ENCODE results near the gene FHOD1. TPM values are rescaled to one million over a fixed set of nuclear protein-coding genes. Genes with fewer than 3 reads are reported as not detected.
A peak's percentile ranks its signal among the peaks of the same experiment; 100 is the strongest.

FHOD1 gene
- total and polyA plus RNA-seq, 10 of the 15 experiments (the other 5 are each of a cell fraction or from before 2014, with no cell fraction given): 8.9 to 65.7 (median 18.1) TPM

- TF ChIP-seq IRF5 (IDR thresholded peaks at IDR 0.05; ENCODE audit: borderline replicate concordance): no peak
- TF ChIP-seq HDAC2 (IDR thresholded peaks at IDR 0.05): no peak
- no peak for TF ChIP-seq EED (IDR thresholded peaks at IDR 0.05; ENCODE audit: low read depth)
- TF ChIP-seq SRF (IDR thresholded peaks at IDR 0.05; ENCODE audit: low read depth in 2 of 2, low read length in 2 of 2): 0 out of 4 replicates have a peak, but pooled peaks have one; percentile 21 to 30
- no peak for TF ChIP-seq CHD4 (IDR thresholded peaks at IDR 0.05)
- TF ChIP-seq RCOR1 (conservative IDR thresholded peaks at IDR 0.05; ENCODE audit: low read depth, low read length): no peak
- no peak for TF ChIP-seq PRDM15 (CRISPR knock-in tag; IDR thresholded peaks at IDR 0.05)
- TF ChIP-seq LARP7 (IDR thresholded peaks at IDR 0.05): peak; percentile 87
- TF ChIP-seq HDGF (IDR thresholded peaks at IDR 0.05): no peak; the same call in 1 of the 2 replicates
- peak; percentile 16 for TF ChIP-seq MYC (IDR thresholded peaks at IDR 0.05; ENCODE audit: insufficient read depth, insufficient read length, insufficient replicate concordance, low read length, severe bottlenecking)
- TF ChIP-seq ATF7 (IDR thresholded peaks at IDR 0.05; ENCODE audit: low read depth): no peak; the same call in 1 of the 2 replicates
- peak; percentile 73; the same call in 1 of the 2 replicates for TF ChIP-seq MLLT1 (IDR thresholded peaks at IDR 0.05)
- peak; percentile 89 for TF ChIP-seq GABPA (IDR thresholded peaks at IDR 0.05; ENCODE audit: low read depth)
- TF ChIP-seq SREBF2 (IDR thresholded peaks at IDR 0.05; ENCODE audit: low read length): 0 out of 2 replicates have a peak, but pooled peaks have one; percentile 58
- TF ChIP-seq EGR1 (IDR thresholded peaks at IDR 0.05; ENCODE audit: borderline replicate concordance in 1 of 2, low read depth in 2 of 2, low read length in 2 of 2): peak in 1 of 2 experiments; percentile 72; a peak in 1 of 3 replicates
- TF ChIP-seq JUNB (IDR thresholded peaks at IDR 0.05): peak; percentile 100
- TF ChIP-seq MTA2 (IDR thresholded peaks at IDR 0.05; ENCODE audit: low read depth): no peak
- no peak for TF ChIP-seq ZNF384 (IDR thresholded peaks at IDR 0.05; ENCODE audit: borderline replicate concordance, low read depth, low read length)
- peak; percentile 62 for TF ChIP-seq SP1 (IDR thresholded peaks at IDR 0.05; ENCODE audit: low read depth, low read length)
- no peak for TF ChIP-seq IKZF2 (IDR thresholded peaks at IDR 0.05)
- TF ChIP-seq MAX (IDR thresholded peaks at IDR 0.05; ENCODE audit: low read depth, low read length): no peak
- no peak for TF ChIP-seq ATF2 (IDR thresholded peaks at IDR 0.05; ENCODE audit: low read length)
- no peak for TF ChIP-seq NFXL1 (IDR thresholded peaks at IDR 0.05; ENCODE audit: borderline replicate concordance)
- TF ChIP-seq SMAD1 (IDR thresholded peaks at IDR 0.05; ENCODE audit: low read depth, partially characterized antibody): no peak
Measured at GRCh38 chr16:67191995-67192681, 55.1 kb downstream of the FHOD1 start, which contains the start of gene E2F4 (continued).

Measured in GM12878 (cell line).